ENCODE results near the gene FIBCD1. TPM values are rescaled to one million over a fixed set of nuclear protein-coding genes. Genes with fewer than 3 reads are reported as not detected.

FIBCD1 gene
- total and polyA plus RNA-seq, 7 experiments from 2014 or later, result not detected

GRCh38 chr9:130862217-130862616 lies 76.8 kb downstream of the FIBCD1 start:
- CTCF ChIA-PET, result interaction anchor here (1.0 to 1.9 kb wide), 3 partner anchors 91 to 184 kb away, joined by 4 to 8 read pairs (median 6); no protein-coding TSS in a partner anchor

GRCh38 chr9:130861372-130862180 lies 77.5 kb downstream of the FIBCD1 start:
- Histone ChIP-seq H3K27ac (ENCODE audit: low read depth, low read length) (no peak overlapping the region), H3K4me1 (ENCODE audit: control insufficient read depth in 2 of 2, insufficient read depth in 2 of 2, low read length in 2 of 2) (no peaks in the 10 kb centered on the region), H3K27me3 (ENCODE audit: control insufficient read depth in 2 of 2, insufficient read depth in 2 of 2, low read length in 2 of 2) (no peaks in the 10 kb centered on the region), H3K9me3 (ENCODE audit: control insufficient read depth in 2 of 3, low read length in 3 of 3) (no peaks in the 10 kb centered on the region), H3K36me3 (ENCODE audit: control insufficient read depth in 2 of 3, insufficient read depth in 3 of 3, low read length in 3 of 3) (peaks cover 0 to 15% (median 0%) of the 10 kb centered on the region in 3 experiments), H3K4me3 (ENCODE audit: low read length) (no peak overlapping the region)
- ATAC-seq, result no peak
- no peak overlapping the region for H3K4me3 Mint-ChIP-seq
- H3K9me3 Mint-ChIP-seq, result no peaks in the 10 kb centered on the region
- CTCF ChIA-PET, result interaction anchor here (1.0 to 1.9 kb wide), 2 partner anchors 161 to 185 kb away, joined by 4 to 8 read pairs; no protein-coding TSS in a partner anchor
- no peaks in the 10 kb centered on the region for H3K27me3 Mint-ChIP-seq
- peak overlapping the region in 1 of 9 donors; percentile 38 for H3K27ac Mint-ChIP-seq
- no peak for DNase-seq
- POLR2A ChIA-PET, result no interaction called here
- peaks cover 0 to 19% (median 3%) of the 10 kb centered on the region in 5 donors for H3K36me3 Mint-ChIP-seq
- peaks cover 4 to 8% (median 5%) of the 10 kb centered on the region in 7 donors for H3K4me1 Mint-ChIP-seq
- intact Hi-C loops (cut with micrococcal nuclease), result loop anchor here in 1 of 2 donors (2.0 kb wide), 1 partner anchor 401 kb away; no protein-coding TSS in a partner anchor

More at GRCh38 chr9:130862217-130862616, 76.8 kb downstream of the FIBCD1 start:
- peak overlapping the region in 1 of 9 donors; percentile 38 for H3K27ac Mint-ChIP-seq
- peaks cover 4 to 9% (median 5%) of the 10 kb centered on the region in 7 donors for H3K4me1 Mint-ChIP-seq
- DNase-seq, result no peak
- Histone ChIP-seq H3K4me3 (ENCODE audit: low read length) (no peak overlapping the region), H3K36me3 (ENCODE audit: control insufficient read depth in 2 of 3, insufficient read depth in 3 of 3, low read length in 3 of 3) (peaks cover 0 to 15% (median 0%) of the 10 kb centered on the region in 3 experiments), H3K27me3 (ENCODE audit: control insufficient read depth in 2 of 2, insufficient read depth in 2 of 2, low read length in 2 of 2) (no peaks in the 10 kb centered on the region), H3K9me3 (ENCODE audit: control insufficient read depth in 2 of 3, low read length in 3 of 3) (no peaks in the 10 kb centered on the region), H3K4me1 (ENCODE audit: control insufficient read depth in 2 of 2, insufficient read depth in 2 of 2, low read length in 2 of 2) (no peaks in the 10 kb centered on the region), H3K27ac (ENCODE audit: low read depth, low read length) (no peak overlapping the region)
- H3K9me3 Mint-ChIP-seq, result no peaks in the 10 kb centered on the region
- no peaks in the 10 kb centered on the region for H3K27me3 Mint-ChIP-seq
- H3K36me3 Mint-ChIP-seq, result peaks cover 0 to 18% (median 3%) of the 10 kb centered on the region in 5 donors
- POLR2A ChIA-PET, result interaction anchor here (0.6 kb wide), 1 partner anchor 87 kb away, joined by 4 read pairs; no protein-coding TSS in a partner anchor
- intact Hi-C loops (cut with micrococcal nuclease), result loop anchor here in 1 of 2 donors (2.0 kb wide), 1 partner anchor 401 kb away; no protein-coding TSS in a partner anchor
- no peak for ATAC-seq
- no peak overlapping the region for H3K4me3 Mint-ChIP-seq

- no peak overlapping the region for H3K27ac ChIP-seq (ENCODE audit: low read depth, low read length)
- H3K9me3 Mint-ChIP-seq, result no peaks in the 10 kb centered on the region
- no peaks in the 10 kb centered on the region for H3K9me3 ChIP-seq (ENCODE audit: control insufficient read depth in 2 of 3, low read length in 3 of 3)
- H3K36me3 ChIP-seq (ENCODE audit: control insufficient read depth in 2 of 3, insufficient read depth in 3 of 3, low read length in 3 of 3), result peaks cover 0 to 19% (median 0%) of the 10 kb centered on the region in 3 experiments
- H3K36me3 Mint-ChIP-seq, result peaks cover 0 to 22% (median 1%) of the 10 kb centered on the region in 5 donors
- POLR2A ChIA-PET, result no interaction called here
- H3K4me3 Mint-ChIP-seq, result no peak overlapping the region
- no peaks in the 10 kb centered on the region for H3K27me3 Mint-ChIP-seq
- ATAC-seq, result peak; percentile 72
- CTCF ChIA-PET, result no interaction called here
- H3K27ac Mint-ChIP-seq, result peak overlapping the region in 2 of 9 donors; percentile 33 to 57
- no peaks in the 10 kb centered on the region for H3K4me1 ChIP-seq (ENCODE audit: control insufficient read depth in 2 of 2, insufficient read depth in 2 of 2, low read length in 2 of 2)
- peaks cover 0 to 8% (median 2%) of the 10 kb centered on the region in 7 donors for H3K4me1 Mint-ChIP-seq
- H3K27me3 ChIP-seq (ENCODE audit: control insufficient read depth in 2 of 2, insufficient read depth in 2 of 2, low read length in 2 of 2), result no peaks in the 10 kb centered on the region
- intact Hi-C loops (cut with micrococcal nuclease), result no loop called here
- H3K4me3 ChIP-seq (ENCODE audit: low read length), result no peak overlapping the region
- no peak for DNase-seq
These were observed 78.4 kb downstream of the FIBCD1 start for GRCh38 chr9:130860458-130861316.

GRCh38 chr9:130858739-130859705 lies 80.0 kb downstream of the FIBCD1 start:
- Histone ChIP-seq H3K9me3 (ENCODE audit: control insufficient read depth in 2 of 3, low read length in 3 of 3) (no peaks in the 10 kb centered on the region), H3K4me3 (ENCODE audit: low read length) (no peak overlapping the region), H3K27ac (ENCODE audit: low read depth, low read length) (no peak overlapping the region), H3K4me1 (ENCODE audit: control insufficient read depth in 2 of 2, insufficient read depth in 2 of 2, low read length in 2 of 2) (no peaks in the 10 kb centered on the region), H3K27me3 (ENCODE audit: control insufficient read depth in 2 of 2, insufficient read depth in 2 of 2, low read length in 2 of 2) (no peaks in the 10 kb centered on the region), H3K36me3 (ENCODE audit: control insufficient read depth in 2 of 3, insufficient read depth in 3 of 3, low read length in 3 of 3) (peaks cover 0 to 34% (median 0%) of the 10 kb centered on the region in 3 experiments)
- DNase-seq (no peak), ATAC-seq (no peak)
- intact Hi-C loops (cut with micrococcal nuclease), result no loop called here
- no peaks in the 10 kb centered on the region for H3K9me3 Mint-ChIP-seq
- H3K27ac Mint-ChIP-seq, result peak overlapping the region in 1 of 9 donors; percentile 70
- POLR2A ChIA-PET, result no interaction called here
- H3K4me3 Mint-ChIP-seq, result no peak overlapping the region
- CTCF ChIA-PET, result interaction anchor here (0.6 to 1.6 kb wide), 3 partner anchors 9 to 469 kb away, joined by 3 to 4 read pairs (median 3); no protein-coding TSS in a partner anchor
- peaks cover 0 to 32% (median 5%) of the 10 kb centered on the region in 5 donors for H3K36me3 Mint-ChIP-seq
- no peaks in the 10 kb centered on the region for H3K27me3 Mint-ChIP-seq
- H3K4me1 Mint-ChIP-seq, result peaks cover 0 to 8% (median 2%) of the 10 kb centered on the region in 7 donors

GRCh38 chr9:130857864-130858738 lies 80.9 kb downstream of the FIBCD1 start:
- H3K9me3 Mint-ChIP-seq, result no peaks in the 10 kb centered on the region
- H3K27me3 ChIP-seq (ENCODE audit: control insufficient read depth in 2 of 2, insufficient read depth in 2 of 2, low read length in 2 of 2), result no peaks in the 10 kb centered on the region
- no peaks in the 10 kb centered on the region for H3K4me1 ChIP-seq (ENCODE audit: control insufficient read depth in 2 of 2, insufficient read depth in 2 of 2, low read length in 2 of 2)
- no peak for DNase-seq
- no peak overlapping the region for H3K4me3 ChIP-seq (ENCODE audit: low read length)
- ChIA-PET POLR2A (no interaction called here), CTCF (interaction anchor here (0.6 to 1.6 kb wide), 3 partner anchors 9 to 470 kb away, joined by 3 to 4 read pairs (median 3); no protein-coding TSS in a partner anchor)
- H3K9me3 ChIP-seq (ENCODE audit: control insufficient read depth in 2 of 3, low read length in 3 of 3), result no peaks in the 10 kb centered on the region
- H3K27ac Mint-ChIP-seq, result no peak overlapping the region
- peaks cover 0 to 28% (median 2%) of the 10 kb centered on the region in 5 donors for H3K36me3 Mint-ChIP-seq
- no peaks in the 10 kb centered on the region for H3K27me3 Mint-ChIP-seq
- no peak overlapping the region for H3K27ac ChIP-seq (ENCODE audit: low read depth, low read length)
- intact Hi-C loops (cut with micrococcal nuclease), result no loop called here
- no peak overlapping the region for H3K4me3 Mint-ChIP-seq
- H3K4me1 Mint-ChIP-seq, result peaks cover 0 to 8% (median 1%) of the 10 kb centered on the region in 7 donors
- no peak for ATAC-seq
- peaks cover 0 to 36% (median 0%) of the 10 kb centered on the region in 3 experiments for H3K36me3 ChIP-seq (ENCODE audit: control insufficient read depth in 2 of 3, insufficient read depth in 3 of 3, low read length in 3 of 3)

Measured in naive thymus-derived CD4-positive, alpha-beta T cell (primary cell).